HG03039 (cell line): ENCODE data around the gene RSPO4.

Source experiments
- ATAC-seq: cut with Tn5 transposase; IDR thresholded peaks from one replicate; pipeline ENCODE4 v1.9.1; 2021; ENCODE audit warnings: mild to moderate bottlenecking, moderate library complexity; ENCODE audit not compliant: unreplicated experiment

Gene RSPO4

DNA sequence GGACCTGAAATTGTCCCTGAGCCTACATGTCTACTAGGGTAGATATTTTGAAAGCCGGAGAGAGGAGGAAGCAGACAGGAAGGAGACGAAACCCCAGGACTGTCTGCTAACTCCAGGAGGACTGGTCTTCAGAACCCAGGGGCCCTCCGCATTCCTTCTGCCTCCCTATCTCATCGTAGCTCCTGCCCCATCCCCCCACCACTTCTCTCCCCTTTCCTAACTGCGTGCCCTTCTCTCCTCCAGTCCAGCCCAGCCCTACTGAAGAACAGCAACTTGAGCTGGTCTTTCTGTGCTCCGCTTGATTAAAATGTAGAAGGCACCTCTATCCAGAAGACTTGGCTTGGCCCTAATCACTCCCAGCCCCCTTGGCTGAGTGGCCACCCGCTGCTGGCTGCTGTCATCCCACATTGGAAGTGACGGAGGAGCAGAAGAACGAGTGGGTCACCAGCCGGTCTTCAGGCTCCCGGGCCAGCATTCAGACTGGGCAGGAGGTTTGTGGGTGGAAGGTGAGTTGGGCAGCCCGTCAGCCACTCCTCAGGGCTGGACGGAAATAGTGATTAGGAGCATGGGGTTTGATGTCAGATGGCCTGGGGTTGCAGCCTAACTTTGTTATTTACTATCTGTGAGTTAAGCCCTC lies 57.2 kb downstream of the RSPO4 start:
- ATAC-seq = no peak

DNA sequence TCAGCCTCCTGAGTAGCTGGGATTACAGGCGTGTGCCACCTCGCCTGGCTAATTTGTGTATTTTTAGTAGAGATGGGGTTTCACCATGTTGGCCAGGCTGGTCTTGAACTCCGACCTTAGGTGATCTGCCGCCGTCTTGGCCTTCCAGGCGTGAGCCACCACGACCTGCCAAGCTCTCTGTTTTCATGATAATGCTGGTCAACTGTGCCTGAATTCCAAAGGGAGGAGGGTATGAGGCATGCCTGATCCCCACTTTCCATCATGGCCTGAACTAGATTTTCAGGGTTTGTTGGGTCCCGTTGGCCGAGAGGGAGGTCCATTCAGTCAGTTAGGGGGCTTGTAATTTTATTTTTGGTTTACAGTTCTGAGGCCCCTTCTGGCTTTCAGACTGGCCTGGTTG lies 58.0 kb downstream of the RSPO4 start:
- ATAC-seq = no peak

DNA sequence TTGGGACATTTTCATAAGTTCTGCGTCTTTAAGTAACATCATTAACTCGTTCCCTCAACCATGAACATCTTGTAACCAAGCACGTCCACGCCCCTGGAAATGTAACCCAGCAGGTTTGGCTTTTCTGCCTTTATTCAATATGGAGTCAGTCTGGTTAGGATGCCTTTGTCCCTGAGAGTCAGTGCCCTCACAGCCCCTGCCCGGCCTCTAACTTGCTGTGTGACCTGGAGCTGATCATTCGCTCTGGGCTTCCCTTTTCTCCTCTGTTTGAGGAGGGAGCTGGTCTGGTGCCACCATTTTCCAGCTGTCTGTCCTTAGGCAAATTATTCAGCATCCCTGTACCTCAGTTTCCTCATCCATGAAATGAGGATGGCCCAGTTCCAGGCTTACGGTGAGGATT lies 59.5 kb downstream of the RSPO4 start:
- no peak for ATAC-seq

DNA sequence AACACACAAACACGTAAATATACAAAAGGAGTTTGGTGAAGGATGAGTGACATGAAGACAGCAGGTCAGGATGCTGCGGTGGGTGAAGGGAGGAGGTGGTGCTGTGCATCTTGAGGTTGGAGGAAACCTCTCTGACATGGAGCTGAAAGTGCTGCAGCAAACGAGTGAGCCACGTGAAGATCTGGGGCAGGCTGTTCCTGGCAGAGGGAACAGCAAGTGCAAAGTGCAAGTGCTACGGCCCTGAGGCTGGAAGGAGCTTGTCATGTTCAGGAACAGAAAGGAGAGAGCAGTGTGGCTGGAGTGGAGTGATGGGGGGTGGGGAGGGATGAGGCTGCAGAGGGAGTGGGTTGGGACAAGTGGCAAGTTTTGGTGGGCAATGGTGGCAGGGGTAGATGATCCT lies 61.2 kb downstream of the RSPO4 start:
- no peak for ATAC-seq

DNA sequence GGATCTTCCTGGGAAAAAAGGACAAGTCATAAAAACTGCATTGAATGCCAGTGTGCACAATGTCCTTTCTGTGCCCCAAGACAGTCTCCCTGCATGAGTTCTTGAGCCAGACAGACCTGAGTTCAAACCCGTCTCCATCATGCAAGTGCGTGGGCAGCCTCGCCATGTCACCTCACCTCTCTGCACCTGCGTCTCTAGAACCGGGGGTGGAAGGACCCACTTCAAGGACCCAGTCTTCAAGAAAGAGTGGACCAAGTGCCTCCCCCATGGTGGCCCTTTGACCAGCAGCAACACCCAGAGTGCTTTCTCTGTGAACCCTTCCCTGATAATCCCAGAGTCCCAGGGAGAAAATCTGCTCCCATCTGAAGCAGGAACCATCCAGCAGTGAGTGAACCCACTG lies 62.5 kb downstream of the RSPO4 start:
- no peak for ATAC-seq

DNA sequence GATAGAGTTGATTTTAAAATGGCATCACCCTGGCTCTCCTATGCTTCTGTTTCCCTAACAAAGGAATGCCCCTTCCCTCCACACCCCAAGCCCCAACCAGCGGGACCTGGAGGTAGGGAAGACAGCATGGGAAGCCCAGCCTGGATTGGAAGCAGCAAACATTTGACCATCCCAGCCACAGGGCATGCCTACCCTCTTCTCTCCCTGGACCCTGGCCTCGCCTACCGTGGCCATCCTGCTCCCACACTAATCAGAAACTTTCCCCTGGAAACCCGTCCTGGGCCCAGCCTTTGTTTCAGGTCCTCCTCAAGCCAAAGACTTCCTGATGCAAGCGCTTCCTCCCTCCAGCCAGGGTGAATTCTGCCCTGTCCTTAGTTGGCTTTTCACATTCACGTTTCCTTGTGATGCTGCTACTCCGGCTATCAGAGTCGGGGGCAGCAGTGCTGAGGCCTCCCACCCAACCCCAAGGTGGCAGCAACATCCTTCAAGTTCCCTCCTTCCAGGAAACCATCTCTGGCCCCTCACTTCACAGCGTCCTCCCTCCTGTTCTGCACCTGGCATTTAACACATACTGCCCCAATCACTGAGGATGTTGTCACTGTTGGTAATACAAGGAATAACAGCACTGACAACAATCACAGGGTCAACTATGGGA lies 67.8 kb downstream of the RSPO4 start:
- no peak for ATAC-seq

DNA sequence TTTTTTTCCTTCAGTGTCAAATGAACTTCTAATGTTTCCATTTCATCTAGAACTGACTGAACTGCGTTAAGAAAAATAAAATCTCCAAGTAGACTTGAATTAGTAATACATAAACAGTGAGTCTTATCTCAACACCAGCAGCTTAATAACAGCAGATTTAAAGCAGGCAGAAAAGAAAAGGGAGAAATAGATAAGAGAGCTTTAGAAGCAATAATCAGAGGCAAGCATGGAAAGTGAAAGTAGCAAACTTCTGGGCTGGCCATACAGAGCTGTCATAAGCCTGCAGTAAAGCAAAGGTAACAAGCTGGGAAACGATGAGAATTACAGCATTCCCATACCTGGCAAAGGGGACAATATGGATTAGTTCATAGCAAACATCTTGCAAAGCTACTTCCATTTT lies 69.1 kb downstream of the RSPO4 start:
- ATAC-seq = no peak

DNA sequence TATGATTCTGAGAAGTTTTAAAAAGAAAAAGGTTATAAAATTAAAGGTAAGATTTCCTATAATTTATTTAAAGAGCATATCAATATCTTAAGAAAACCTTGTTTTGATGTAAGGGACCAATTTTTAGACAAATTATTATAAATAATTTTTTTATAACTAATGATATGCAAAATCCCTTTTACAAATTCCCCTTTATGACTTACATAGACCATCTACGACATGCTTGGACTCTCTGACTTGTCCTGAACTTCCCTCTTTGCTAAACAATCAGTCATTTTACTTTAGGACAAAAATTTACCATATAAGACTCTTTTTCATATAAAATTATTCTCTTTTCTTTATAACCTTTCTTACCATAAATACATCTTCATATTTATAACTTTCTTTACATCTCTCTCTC lies 70.7 kb downstream of the RSPO4 start:
- no peak for ATAC-seq

DNA sequence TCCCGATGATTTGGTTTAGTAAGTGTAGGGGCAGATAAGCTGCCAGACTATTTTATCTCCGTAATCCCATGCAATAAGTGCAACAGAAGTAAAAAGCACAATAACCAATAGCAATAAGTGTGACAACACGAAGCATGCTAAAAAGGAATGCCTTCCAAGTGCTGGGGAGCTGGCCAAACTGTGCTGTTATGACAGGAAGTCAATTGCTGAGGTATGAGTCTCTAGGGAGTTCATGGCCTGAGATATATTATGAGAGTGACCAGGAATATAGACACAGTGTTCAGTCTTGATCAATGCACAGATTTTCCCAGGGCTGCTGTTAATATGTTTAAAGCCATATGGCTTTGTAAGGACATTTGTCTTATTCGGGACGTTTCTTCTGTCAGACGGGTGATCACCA lies 75.4 kb downstream of the RSPO4 start:
- no peak for ATAC-seq

DNA sequence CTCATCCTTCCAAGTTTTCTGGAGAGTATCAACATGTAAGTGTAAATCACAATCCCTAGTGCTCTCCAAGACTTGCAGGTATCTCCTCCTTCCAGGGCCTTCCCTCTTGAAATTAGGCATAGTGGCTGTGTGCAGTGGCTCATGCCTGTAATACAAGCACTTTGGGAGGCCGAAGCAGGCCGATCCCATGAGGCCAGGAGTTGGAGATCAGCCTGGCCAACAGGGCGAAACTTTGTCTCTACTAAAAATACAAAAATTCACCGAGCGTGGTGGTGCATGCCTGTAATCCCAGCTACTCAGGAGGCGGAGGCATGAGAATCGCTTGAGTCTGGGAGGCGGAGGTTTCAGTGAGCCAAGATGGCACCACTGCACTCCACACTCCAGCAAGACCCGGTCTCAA lies 76.6 kb downstream of the RSPO4 start:
- ATAC-seq = no peak

DNA sequence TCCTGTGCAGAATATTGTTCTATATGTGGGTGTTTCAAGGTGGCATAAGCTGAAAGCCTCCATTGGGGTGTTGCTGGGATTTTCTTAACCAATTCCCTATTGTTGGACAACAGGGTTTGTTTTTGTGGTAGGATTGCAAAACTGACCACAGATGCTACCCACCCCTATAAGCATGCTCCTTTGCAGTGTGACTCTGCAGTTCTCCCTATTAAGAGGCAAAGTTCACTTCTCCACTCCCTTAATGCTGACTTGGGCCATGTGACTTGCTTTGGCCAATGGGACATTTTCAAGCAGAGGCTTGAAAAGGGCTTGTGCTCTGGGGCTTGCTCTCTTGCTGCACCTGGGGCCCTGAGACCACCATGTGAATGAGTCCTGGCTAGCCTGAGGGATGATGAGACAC lies 77.5 kb downstream of the RSPO4 start:
- no peak for ATAC-seq

DNA sequence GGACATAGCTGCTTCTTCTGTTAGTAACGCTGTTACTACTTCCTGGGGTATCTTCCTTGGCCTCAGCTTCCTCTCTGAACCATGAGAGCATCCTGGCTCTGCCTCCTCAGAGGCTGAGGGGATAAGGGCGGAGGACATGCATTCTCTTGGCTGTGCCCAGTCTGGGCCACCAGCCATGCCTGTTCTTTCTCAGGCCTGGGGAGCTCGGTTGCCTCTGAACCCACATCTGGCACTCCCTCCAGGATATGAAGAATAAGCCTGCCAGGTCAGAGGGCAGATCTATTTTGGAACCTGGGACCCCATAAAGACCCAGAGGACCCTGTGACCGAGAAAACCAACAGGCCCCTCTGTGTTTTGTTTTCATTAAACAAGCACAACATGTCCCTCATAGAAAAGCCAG lies 79.3 kb downstream of the RSPO4 start:
- ATAC-seq = no peak

DNA sequence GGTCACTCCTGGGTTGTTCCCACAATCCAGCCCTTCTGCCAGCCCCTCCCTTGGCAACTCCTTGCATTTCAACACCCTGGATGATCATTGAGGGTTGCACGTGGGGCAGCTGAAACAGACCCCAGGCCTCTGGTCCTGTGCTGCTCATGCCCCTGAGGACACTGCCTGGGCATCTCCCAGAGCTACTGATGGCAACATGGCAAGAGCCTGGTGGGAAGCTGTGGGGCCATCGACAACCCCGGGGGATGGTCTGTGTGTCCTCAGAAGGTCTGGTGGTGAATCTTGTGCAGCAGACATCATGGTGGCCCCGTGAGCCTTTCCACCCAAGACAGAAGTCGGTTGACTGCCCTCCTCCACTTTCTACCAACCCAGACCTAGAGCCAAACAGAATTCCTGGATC lies 81.0 kb downstream of the RSPO4 start:
- no peak for ATAC-seq

DNA sequence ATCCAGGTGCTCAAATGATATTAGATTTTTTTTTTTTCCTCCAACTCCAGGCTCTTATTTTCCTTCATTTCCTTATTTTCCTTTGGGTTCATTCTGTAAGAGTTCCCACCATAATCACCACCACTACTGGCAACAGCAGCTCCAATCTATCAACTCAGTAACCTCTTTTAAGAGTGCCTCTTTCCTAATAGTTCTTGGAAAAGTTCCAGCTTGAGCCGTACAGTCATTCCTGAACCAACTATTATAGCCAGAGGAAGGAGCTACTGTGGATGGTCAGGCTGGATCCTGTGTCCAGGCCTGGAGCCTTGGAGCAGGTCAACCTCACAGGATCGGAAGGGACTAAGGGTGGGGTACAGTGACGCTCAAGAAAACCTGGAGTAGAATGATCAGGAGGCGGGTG lies 81.8 kb downstream of the RSPO4 start:
- no peak for ATAC-seq

DNA sequence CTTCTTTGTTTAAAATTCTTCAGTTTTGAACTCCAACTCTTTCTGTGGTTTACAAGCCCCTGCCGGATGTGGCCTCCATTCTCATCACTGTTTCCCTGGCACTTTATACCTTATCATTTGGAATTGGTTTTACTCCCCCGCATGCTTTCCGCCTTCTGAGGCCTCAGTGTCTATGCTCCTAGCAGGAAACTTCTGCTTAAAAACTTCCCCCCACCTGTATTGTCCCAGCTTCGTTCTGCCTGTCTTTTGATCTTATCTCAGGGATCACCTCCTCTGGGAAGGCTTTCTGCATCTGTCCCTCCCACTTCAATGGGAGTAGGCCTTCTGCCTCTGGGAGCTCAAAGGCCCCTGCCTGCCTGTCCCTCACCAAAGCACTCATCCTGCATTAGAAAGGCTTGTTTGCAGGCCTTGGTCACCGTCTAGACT lies 82.6 kb downstream of the RSPO4 start:
- no peak for ATAC-seq

DNA sequence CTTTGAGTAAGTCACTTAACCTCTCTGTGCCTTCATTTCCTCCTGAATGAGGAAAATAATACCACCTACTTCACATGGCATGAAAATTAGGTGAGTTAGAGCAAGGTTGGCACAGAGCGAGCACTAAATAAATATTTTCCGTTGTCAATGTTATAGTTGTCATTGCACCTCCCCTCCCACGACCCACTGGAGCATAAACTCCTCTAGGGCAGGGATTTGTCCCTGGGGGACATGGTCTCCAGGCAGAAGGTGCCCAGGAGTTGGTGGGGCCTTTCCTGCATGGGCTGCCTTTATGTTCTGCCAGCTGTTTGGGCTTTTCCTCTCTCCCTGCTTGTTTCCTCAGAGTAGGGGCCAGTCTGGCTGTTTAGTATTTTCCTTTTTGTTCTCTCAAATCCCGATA lies 84.7 kb downstream of the RSPO4 start:
- ATAC-seq = no peak

DNA sequence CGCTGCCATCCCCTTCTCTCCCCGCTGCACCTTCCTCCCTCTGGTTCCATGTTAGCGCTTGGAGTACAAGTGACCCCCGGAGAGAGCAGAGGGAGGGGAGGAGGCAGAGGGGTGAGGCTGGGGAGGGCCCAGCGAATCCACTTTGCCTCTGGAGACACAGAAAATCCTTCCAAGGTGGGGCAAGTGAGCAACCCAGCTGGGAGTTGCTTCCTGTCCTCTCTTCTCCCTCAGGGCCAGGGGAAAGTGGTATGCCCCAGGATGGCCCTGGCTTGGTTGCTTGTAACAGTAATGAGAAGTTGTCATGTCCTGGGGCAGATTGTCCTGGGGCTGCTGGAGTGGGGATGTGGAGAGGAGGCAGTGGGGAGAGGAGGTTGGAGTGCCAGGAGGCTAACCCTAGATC lies 85.3 kb downstream of the RSPO4 start:
- no peak for ATAC-seq

DNA sequence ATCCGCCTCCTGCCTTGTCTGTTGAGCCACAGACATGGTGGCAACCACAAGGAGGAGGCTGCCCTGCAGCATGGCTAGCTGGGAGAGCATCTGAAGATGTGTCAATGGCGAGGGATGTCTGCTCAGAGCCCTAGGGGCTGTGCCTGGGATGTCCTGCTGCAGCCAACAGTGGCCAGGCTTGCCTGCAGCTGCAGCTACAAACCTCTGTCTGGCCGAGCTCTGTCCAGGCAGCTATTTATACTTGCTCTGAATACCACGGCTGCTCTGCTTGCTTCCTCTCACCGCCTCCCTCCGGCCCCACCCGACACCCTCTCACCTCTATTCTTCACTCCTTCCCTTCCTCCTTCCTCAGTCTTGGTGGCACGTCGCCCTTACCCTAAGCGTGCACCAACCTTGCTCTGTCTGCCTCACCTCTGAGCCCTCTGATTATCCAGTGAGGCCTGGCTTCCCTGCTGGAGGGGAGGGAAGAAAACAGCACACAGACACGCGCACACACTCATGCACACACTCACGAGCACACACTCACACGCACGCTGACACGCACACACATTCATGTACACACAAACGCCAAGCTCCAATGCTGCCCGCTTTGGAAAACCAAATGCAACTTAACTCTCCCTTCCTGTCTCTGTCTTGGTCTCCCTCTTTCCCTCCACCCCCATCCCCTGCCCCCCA lies 85.8 kb downstream of the RSPO4 start, which contains the start of gene ANGPT4:
Gene ANGPT4, minus strand, starts transcription at position 210 of the 675 bp plus-strand sequence. Its CDS starts 120 bp downstream, at position 90.
- no peak for ATAC-seq

DNA sequence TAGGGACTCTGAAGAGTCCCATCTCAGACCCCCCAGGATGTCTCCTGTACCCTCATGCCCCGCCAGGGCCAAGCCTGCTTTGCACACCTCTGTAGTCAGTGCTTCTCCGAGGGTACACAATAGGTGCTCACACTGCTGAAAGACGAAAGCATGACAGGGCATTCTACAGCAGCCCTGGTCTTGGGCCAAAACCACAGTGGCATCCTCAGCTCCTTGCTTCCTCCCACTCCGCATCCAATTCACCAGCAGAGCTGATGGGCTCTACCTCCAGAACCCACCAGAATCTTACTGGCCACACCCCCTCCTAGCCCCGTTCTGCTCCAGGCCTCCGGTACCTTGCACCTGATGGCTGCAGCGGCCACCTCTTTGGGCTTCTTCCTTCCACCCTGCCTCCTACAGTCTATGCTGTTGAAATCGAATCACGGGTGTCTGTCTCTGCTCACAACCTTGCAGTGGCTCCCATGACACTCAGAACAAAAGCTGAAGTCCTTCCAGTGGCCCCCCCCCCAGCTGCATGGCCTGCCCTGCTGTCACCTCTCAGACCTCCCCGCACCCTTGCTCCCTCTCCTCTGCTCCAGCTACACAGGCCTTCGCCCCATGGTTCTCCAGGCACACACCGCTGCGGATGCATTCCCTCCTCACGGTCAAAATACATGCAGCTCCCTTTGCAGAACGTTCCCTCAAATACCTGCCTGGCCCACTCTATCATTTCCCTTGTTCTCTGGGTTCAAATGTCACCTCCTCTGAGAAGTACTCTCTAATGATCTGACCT lies 87.2 kb downstream of the RSPO4 start:
- no peak for ATAC-seq

DNA sequence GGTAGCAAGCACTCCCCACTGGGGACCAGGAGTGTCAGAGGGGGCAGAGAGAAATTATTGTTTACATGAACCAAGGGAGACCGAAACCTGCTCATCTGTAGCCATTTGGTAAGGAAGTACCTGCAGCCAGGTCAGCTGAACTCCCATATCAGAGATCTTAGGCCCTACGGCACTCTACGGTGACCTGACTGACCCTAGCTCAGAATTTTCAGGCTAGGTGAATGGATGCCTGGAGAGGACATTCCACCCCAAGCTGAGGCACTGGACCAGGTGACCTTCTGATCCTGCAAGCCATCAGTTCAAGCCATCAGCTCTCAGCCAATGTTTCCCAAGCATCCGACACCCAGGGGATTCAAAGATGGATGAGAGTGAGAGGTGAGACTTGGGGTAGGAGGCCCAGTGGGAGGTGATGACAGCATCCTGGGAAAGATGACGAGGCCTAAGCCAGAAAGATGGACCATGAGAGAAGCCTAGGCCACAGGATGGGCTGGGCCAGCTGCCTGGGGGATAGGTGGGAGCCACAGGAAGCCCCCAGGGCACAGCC lies 88.7 kb downstream of the RSPO4 start:
- ATAC-seq = no peak

DNA sequence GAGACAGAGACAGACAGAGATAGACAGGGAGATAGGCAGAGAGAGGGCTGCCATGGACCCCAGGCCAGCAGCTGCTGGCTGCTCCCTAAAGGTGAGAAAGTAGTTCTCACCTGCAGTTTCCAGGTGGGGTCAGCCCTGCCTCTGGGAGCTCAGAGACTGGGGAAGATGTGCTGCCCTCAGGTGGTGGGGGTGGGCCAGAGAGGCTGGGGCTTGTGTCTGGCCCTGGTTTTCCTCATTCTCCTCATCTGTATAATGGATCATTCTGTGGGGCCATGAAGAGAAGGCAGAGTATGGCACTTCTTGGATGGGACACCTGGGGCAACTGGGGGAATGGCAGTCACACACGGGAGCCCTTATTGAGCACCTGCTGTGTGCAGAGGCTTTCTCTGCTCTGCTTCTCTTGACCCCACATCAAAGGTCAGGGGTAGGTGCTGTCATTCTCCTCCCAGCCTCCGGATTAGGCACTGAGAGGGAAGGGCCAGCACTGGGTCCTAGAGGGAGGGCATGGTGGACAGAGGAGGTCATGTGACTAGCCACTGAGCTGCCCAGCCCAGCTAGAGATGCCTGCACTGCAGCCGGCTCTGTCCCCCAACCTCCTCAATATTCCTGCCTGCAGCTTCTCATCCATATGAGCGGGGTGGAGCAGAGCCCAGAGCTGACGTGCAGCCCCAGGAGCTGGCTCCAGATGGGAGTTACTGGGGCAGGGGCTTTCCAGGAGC lies 90.1 kb downstream of the RSPO4 start:
- ATAC-seq = no peak
